Tibial nerve (tissue), 4 donors: ENCODE data around the gene GRM8.

Source experiments
- CTCF ChIP-seq, 5 experiments: fragments of 200-600 bp in 3 of 5; fragments of 450-650 bp in 2 of 5; sonication (generic) in 3 of 5; IDR thresholded peaks; one replicate each; pipeline ENCODE4 v1.5.1; 2016 to 2019; ENCODE audit warnings: antibody characterized with exemption in 5 of 5, mild to moderate bottlenecking in 3 of 5, moderate library complexity in 2 of 5
- EP300 ChIP-seq, 2 donors: sonication (generic); formaldehyde crosslinking; IDR thresholded peaks; one replicate each; pipeline ENCODE4 v1.6.1; 2017; ENCODE audit warnings: antibody characterized with exemption in 2 of 2, mild to moderate bottlenecking in 1 of 2
- POLR2A ChIP-seq, 2 donors: fragments of 450-650 bp; IDR thresholded peaks; one replicate each; pipeline ENCODE4 v1.6.1; 2017; ENCODE audit warnings: antibody characterized with exemption in 2 of 2, mild to moderate bottlenecking in 2 of 2, moderate library complexity in 2 of 2

- TF ChIP-seq POLR2A (IDR thresholded peaks at IDR 0.05) (no peak), CTCF (IDR thresholded peaks at IDR 0.05) (no peak), EP300 (IDR thresholded peaks at IDR 0.05) (no peak)
Measured at GRCh38 chr7:126483972-126484371, 768.8 kb downstream of the GRM8 start.
